T follicular helper cell (primary cell): Measurements from ENCODE around the gene LHX6.
A peak's percentile ranks its signal among the peaks of the same experiment; 100 is the strongest.

ENCODE experiments used
- DNase-seq: peaks from one replicate; pipeline ENCODE4 v3.0.0-alpha.2; 2020; ENCODE audit warnings: low read depth
- total RNA-seq, 2 experiments: gene quantifications; one replicate each; lab custom pipeline; 2026; lab: John Stamatoyannopoulos, UW

LHX6 gene
- total RNA-seq: 0 to 0.09 reads per million in 2 experiments

GRCh38 chr9:122228568-122229484, at the start of gene LHX6:
Gene LHX6, minus strand, starts transcription at chr9:122228957. Its CDS starts 217 bp downstream, at chr9:122228740.
- no peak for DNase-seq

GRCh38 chr9:122277285-122277897, 48.6 kb upstream of the LHX6 start:
- DNase-seq: no peak

GRCh38 chr9:122276096-122276495, 47.3 kb upstream of the LHX6 start:
- DNase-seq: no peak

- DNase-seq: no peak
Measured at GRCh38 chr9:122274055-122274454, 45.3 kb upstream of the LHX6 start.

- no peak for DNase-seq
Measured at GRCh38 chr9:122268041-122268814, 39.5 kb upstream of the LHX6 start.

- DNase-seq: no peak
Measured at GRCh38 chr9:122265149-122265915, 36.6 kb upstream of the LHX6 start.

GRCh38 chr9:122264360-122265148, 35.8 kb upstream of the LHX6 start, which contains the start of the genes MRRF and RBM18:
Gene MRRF, plus strand, starts transcription at chr9:122264882. Its CDS starts 6,010 bp downstream, at chr9:122270892.
Gene RBM18, minus strand, starts transcription at chr9:122264840. Its CDS starts 3,348 bp downstream, at chr9:122261492.
- DNase-seq: peak; percentile 78

GRCh38 chr9:122263699-122264349, 35.1 kb upstream of the LHX6 start:
- no peak for DNase-seq

GRCh38 chr9:122262073-122262472, 33.3 kb upstream of the LHX6 start:
- DNase-seq: no peak

GRCh38 chr9:122261469-122261881, 32.7 kb upstream of the LHX6 start:
- no peak for DNase-seq

GRCh38 chr9:122258886-122259415, 30.2 kb upstream of the LHX6 start:
- no peak for DNase-seq

- DNase-seq: no peak
Measured at GRCh38 chr9:122256206-122256605, 27.4 kb upstream of the LHX6 start.

- DNase-seq: no peak
Measured at GRCh38 chr9:122254761-122255160, 26.0 kb upstream of the LHX6 start.

- DNase-seq: no peak
Measured at GRCh38 chr9:122252796-122253195, 24.0 kb upstream of the LHX6 start.

- DNase-seq: no peak
Measured at GRCh38 chr9:122251351-122251750, 22.6 kb upstream of the LHX6 start.

- no peak for DNase-seq
Measured at GRCh38 chr9:122248448-122248865, 19.7 kb upstream of the LHX6 start.

- no peak for DNase-seq
Measured at GRCh38 chr9:122246666-122247065, 17.9 kb upstream of the LHX6 start.

- DNase-seq: no peak
Measured at GRCh38 chr9:122244349-122244748, 15.6 kb upstream of the LHX6 start.

GRCh38 chr9:122239722-122240121, 11.0 kb upstream of the LHX6 start:
- DNase-seq: no peak

GRCh38 chr9:122236681-122237080, 7.9 kb upstream of the LHX6 start:
- DNase-seq: no peak
